Lower leg skin (tissue), 3 donors: ENCODE measurements around the gene ZCCHC4.

Source experiments
- CTCF ChIP-seq, 3 donors: fragments of 450-650 bp; IDR thresholded peaks; one replicate each; pipeline ENCODE4 v1.5.1; 2016; ENCODE audit warnings: antibody characterized with exemption in 3 of 3, mild to moderate bottlenecking in 3 of 3, moderate library complexity in 2 of 3
- POLR2A ChIP-seq, 2 donors: fragments of 450-650 bp; IDR thresholded peaks; one replicate each; pipeline ENCODE4 v1.6.1; 2016 to 2017; ENCODE audit warnings: antibody characterized with exemption in 2 of 2, mild to moderate bottlenecking in 1 of 2, moderate library complexity in 1 of 2

GRCh38 chr4:25320773-25321172, 8.2 kb downstream of the ZCCHC4 start:
- TF ChIP-seq CTCF (IDR thresholded peaks at IDR 0.05) (no peak), POLR2A (IDR thresholded peaks at IDR 0.05) (no peak)
